Glomerular endothelial cell (primary cell): ENCODE measurements around the gene THAP4. TPM values are rescaled to one million over a fixed set of nuclear protein-coding genes. Genes with fewer than 3 reads are reported as not detected.

Experiments
- DNase-seq: peaks from one replicate; pipeline ENCODE4 v3.0.0-alpha.2; 2011; ENCODE audit warnings: low read depth, low spot score; ENCODE audit errors: extremely low read depth
- total RNA-seq: library from RNA; depleted of rRNA; stranded (reverse); fragments of >200 nt; gene quantifications from 2 replicates; pipeline ENCODE4 v1.2.3, GENCODE V29; 2015

Gene THAP4
- total RNA-seq, 1 donor from 2014 or later: 50.9 TPM

DNA sequence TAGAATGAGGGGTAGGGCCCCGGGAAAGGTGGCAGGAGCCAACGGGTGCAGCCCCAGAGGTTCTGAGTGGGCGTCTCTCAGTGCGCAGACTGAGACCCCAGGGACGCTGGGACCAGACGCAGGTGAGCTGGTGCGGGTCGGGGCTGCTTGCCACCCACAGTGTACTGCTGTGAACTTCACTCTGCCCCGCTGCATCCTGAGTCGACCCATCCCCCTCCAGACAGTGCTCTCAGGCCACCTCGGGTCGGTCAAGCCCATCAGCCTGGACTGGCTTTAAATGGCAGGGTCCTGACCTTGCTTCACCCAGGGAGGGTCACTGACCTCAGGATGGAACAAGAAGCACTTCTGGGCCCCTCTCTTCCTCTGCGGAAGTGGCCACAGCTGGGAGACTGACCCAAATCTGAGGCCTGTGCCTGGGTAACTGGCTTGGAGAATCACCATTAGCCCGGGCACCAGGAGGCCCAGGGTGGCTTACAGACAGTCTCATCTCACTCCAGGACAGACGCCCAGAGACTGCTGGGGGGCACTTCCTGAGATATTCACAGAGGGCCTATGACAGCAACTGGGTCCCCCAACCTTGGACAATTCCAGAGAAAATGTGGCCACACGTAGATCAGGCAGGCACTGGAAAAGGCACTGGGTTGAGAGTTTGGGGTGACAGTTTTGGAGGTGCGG, 102.1 kb downstream of the THAP4 start:
- no peak for DNase-seq

Other genes starting within 250 kb of the THAP4 start
- 285 and 334 TPM in 2 replicates for gene STK25, start 128.6 kb downstream of the THAP4 start, total RNA-seq
- 99.5 and 117 TPM in 2 replicates for gene BOK, start 78.4 kb downstream of the THAP4 start, total RNA-seq
- gene ATG4B, start 535 bp upstream of the THAP4 start, total RNA-seq: 79.1 and 84.4 TPM in 2 replicates
- gene DTYMK, start 49.7 kb upstream of the THAP4 start, total RNA-seq: 26.3 and 33.4 TPM in 2 replicates
- gene ING5, start 64.9 kb upstream of the THAP4 start, total RNA-seq: 7.9 and 16.2 TPM in 2 replicates
- 8.8 and 11.2 TPM in 2 replicates for gene D2HGDH, start 97.5 kb upstream of the THAP4 start, total RNA-seq
- gene GAL3ST2, start 139.7 kb upstream of the THAP4 start, total RNA-seq: not detected in 2 replicates
- gene NEU4, start 172.0 kb upstream of the THAP4 start, total RNA-seq: 0.29 TPM in 1 of 2 replicates, not detected in the other
- not detected in 2 replicates for gene PDCD1, start 221.7 kb upstream of the THAP4 start, total RNA-seq
- not detected in 2 replicates for gene RTP5, start 232.6 kb upstream of the THAP4 start, total RNA-seq